SJCRH30 (cell line): ENCODE measurements around the gene COPS8. TPM values are rescaled to one million over a fixed set of nuclear protein-coding genes. Genes with fewer than 3 reads are reported as not detected.

Source experiments
- DNase-seq, 2 experiments: peaks; one replicate each; pipeline ENCODE4 v3.0.0-alpha.2; 2015 to 2020
- H3K27ac ChIP-seq: fragments of 250-450 bp; sonication (Bioruptor Pico); 2 replicates; pipeline ENCODE4 v1.5.1; 2020; ENCODE audit warnings: mild to moderate bottlenecking, moderate library complexity
- H3K27me3 ChIP-seq: fragments of 250-450 bp; sonication (Bioruptor Pico); 2 replicates; pipeline ENCODE4 v1.5.1; 2020; ENCODE audit warnings: mild to moderate bottlenecking, moderate library complexity
- H3K36me3 ChIP-seq: fragments of 250-450 bp; sonication (Bioruptor Pico); 2 replicates; pipeline ENCODE4 v1.5.1; 2020; ENCODE audit warnings: mild to moderate bottlenecking, moderate library complexity
- H3K4me1 ChIP-seq: fragments of 250-450 bp; sonication (Bioruptor Pico); 2 replicates; pipeline ENCODE4 v1.5.1; 2020; ENCODE audit warnings: mild to moderate bottlenecking, moderate library complexity
- H3K4me3 ChIP-seq: fragments of 250-450 bp; sonication (Bioruptor Pico); 2 replicates; pipeline ENCODE4 v1.5.1; 2020; ENCODE audit warnings: mild to moderate bottlenecking, moderate library complexity
- H3K9me3 ChIP-seq: fragments of 250-450 bp; sonication (Bioruptor Pico); replicated peaks from 2 replicates; pipeline ENCODE4 v1.5.1; 2020; ENCODE audit warnings: mild to moderate bottlenecking, moderate library complexity
- total RNA-seq: library from RNA; depleted of rRNA; stranded (reverse); fragments of >200 nt; shearing (Covaris generic); gene quantifications from 2 replicates; pipeline ENCODE4 v1.2.3, GENCODE V29; 2014; rRNA removed

The COPS8 gene
- total RNA-seq = 179 and 184 TPM in 2 replicates

DNA sequence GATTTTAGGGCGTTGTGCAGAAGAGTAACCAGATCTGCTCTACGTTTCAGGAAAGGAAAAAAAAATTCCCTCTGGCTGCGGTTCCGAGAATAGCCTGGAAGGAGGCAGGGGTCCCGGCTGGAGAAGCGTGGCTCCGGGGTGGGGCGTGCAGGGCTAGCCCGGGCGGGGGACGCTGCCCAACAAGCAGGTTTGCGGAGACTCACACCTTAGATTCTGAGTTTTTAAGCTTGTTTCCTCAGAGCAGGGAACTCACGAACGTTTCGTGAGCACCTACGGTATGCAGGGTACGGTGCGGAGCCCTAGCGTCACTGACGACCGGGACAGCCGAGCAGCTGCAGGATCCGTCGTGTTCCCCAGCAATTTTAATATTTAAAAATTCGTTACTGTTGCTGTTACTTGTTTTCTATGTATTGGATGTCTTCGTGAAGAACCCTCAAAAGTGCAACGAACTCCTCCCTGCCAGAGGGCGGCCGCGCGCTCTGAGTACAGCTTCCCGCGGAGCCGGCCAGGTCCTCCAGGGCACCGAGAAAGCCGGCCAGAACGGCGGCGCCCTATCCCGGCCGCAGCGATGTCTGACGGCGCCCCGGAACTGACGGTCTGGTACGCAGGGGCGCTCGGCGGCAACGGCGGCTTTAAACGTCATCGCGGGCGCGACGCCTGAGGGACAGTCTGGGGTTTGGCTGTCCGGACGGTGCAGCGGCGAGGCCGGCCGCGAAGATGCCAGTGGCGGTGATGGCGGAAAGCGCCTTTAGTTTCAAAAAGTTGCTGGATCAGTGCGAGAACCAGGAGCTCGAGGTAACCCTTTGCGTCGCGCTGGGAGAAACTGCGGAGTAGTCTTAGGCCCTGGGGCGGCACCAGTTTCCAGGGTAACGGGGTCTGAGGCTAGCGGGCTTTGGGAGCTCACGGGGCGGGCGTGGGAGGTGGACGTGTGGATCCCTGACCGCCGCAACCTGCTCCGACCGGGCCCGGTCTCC, at the start of gene COPS8:
COPS8 (plus strand) TSS at position 642 of the 974 bp plus-strand sequence; CDS start at position 718, 76 bp downstream.
- DNase-seq = peak; percentile 95 to 96
- H3K36me3 ChIP-seq = peaks cover 11% of the 10 kb centered on the region
- H3K27ac ChIP-seq = peak within 1 kb of the TSS; percentile 76
- H3K27me3 ChIP-seq = no peaks in the 10 kb centered on the region
- H3K9me3 ChIP-seq = no peaks in the 10 kb centered on the region
- H3K4me1 ChIP-seq = peaks cover 9% of the 10 kb centered on the region; the same call in 1 of the 2 replicates
- H3K4me3 ChIP-seq = peak within 1 kb of the TSS; percentile 80

DNA sequence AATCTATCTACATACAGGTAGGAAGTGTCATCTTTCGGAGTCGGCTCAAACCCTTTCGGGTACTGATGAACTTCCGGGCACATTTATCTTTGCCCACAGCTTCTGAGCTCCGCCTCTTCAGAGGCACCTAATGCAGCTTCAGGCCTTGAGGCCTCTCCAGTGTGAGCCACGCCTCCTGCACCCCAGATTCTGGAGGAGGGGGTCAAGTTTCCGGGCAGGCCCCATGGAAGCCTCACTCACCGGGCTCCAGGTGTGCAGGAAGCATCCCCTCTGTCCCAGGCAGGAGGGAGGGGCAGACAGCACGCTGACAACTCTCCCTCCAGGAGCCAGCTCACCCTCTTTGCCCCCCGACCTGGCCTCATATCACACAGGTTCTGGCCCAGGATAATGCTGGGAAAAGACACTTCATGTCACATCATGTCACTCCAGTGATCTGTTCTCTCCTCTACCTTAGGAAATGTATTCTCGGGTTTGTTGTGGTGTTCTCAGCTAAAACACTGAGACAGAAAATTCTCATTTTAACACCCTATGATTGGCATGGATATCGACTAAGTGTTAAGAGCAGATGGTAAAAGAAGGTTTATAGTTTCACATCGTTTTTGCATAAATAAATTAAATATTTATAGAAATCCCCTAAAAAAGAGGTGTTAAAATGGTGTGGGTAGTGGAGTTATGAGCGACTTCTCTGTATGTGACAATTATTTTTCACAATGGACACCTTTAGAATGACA, 46.2 kb upstream of the COPS8 start:
- no peak for DNase-seq
- H3K27ac ChIP-seq = no peak overlapping the region
- no peaks in the 10 kb centered on the region for H3K27me3 ChIP-seq
- no peaks in the 10 kb centered on the region for H3K36me3 ChIP-seq
- H3K9me3 ChIP-seq = no peaks in the 10 kb centered on the region
- no peak overlapping the region for H3K4me3 ChIP-seq
- H3K4me1 ChIP-seq = peaks cover 12% of the 10 kb centered on the region

DNA sequence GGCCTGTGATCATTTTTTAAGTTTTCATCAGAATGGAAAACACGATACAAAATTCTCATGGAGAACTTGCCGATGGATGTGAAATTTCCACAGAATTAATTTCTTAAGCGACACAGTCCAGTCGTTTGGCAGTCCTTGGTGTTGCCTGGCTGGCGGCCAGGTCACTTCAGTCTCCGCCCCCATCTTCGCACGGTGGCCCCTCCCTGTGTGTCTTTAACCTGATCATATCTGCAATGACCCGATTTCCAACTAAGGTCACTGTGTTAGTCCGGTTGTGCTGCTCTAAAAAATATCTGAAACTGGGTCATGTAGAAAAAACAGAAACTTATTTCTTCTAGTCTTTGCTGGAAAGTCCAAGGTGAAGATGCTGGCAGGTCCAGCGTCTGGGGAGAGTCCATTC, 44.5 kb upstream of the COPS8 start:
- Histone ChIP-seq H3K4me1 (peaks cover 14% of the 10 kb centered on the region), H3K4me3 (no peak overlapping the region), H3K36me3 (no peaks in the 10 kb centered on the region), H3K27me3 (no peaks in the 10 kb centered on the region), H3K9me3 (no peaks in the 10 kb centered on the region), H3K27ac (no peak overlapping the region)
- DNase-seq = no peak

DNA sequence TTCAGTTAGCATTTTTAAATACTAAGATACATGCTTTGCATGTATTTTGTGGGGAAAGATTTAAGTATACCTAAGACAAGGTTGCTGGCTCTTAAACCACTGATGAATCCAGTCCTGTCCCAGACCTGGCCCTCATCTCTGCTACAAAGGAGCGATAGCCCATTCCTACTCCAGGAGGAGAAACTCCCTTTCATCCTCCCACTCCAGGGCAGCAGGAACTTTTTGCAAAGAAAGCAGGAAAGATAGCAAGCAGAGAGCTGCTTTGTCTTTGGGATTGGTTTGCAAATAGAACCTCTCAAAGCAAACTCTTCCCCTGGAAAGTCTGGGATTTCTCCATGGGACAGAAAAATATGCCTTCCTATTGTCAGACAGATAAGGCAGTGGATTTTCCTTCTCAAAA, 43.6 kb upstream of the COPS8 start:
- Histone ChIP-seq H3K4me1 (peaks cover 14% of the 10 kb centered on the region), H3K27me3 (no peaks in the 10 kb centered on the region), H3K27ac (no peak overlapping the region), H3K9me3 (no peaks in the 10 kb centered on the region), H3K4me3 (no peak overlapping the region), H3K36me3 (no peaks in the 10 kb centered on the region)
- DNase-seq = no peak

DNA sequence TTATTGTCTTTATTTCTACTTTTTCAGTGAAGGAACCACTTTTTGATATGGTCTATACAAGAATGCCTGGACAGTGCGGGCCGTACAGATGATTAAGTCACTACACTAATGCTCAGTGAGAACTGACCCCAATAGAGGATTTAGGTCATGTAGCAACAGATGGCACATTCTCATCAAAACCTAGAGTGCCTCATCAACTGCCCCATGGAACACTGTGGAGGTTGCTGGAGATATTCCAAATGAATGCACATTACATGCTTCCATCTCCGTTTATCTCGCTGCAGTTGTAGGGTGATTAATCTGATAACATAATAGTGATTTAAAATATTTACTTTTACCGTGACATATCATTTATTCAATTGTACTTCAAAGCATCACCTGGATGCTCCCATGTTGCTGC, 41.8 kb upstream of the COPS8 start:
- H3K36me3 ChIP-seq = no peaks in the 10 kb centered on the region
- H3K9me3 ChIP-seq = peaks cover 11% of the 10 kb centered on the region; the same call in 1 of the 2 replicates
- no peaks in the 10 kb centered on the region for H3K27me3 ChIP-seq
- no peak overlapping the region for H3K27ac ChIP-seq
- peaks cover 14% of the 10 kb centered on the region for H3K4me1 ChIP-seq
- DNase-seq = peak in 1 of 2 experiments; percentile 54
- no peak overlapping the region for H3K4me3 ChIP-seq

DNA sequence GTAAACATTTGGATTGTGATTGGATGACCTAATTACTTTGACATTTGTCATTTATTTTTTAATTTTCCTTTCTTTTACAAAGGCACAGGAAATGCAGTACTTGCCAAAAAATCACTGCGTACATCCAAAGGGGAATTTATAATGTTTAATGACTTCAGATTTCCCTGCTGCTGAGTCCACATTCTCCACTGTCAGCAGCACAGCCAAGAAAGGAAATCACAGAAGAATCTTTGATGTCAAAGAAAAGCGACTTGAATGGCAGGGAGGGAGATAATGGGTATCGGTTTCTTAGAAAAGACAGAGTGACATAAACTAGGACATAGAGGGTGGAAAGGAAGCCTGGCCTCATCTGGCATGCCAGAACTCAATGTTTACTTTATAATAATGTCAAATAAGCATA, 41.4 kb upstream of the COPS8 start:
- Histone ChIP-seq H3K36me3 (no peaks in the 10 kb centered on the region), H3K27me3 (no peaks in the 10 kb centered on the region), H3K4me1 (peaks cover 14% of the 10 kb centered on the region), H3K9me3 (peaks cover 11% of the 10 kb centered on the region; the same call in 1 of the 2 replicates), H3K4me3 (no peak overlapping the region), H3K27ac (no peak overlapping the region)
- no peak for DNase-seq

DNA sequence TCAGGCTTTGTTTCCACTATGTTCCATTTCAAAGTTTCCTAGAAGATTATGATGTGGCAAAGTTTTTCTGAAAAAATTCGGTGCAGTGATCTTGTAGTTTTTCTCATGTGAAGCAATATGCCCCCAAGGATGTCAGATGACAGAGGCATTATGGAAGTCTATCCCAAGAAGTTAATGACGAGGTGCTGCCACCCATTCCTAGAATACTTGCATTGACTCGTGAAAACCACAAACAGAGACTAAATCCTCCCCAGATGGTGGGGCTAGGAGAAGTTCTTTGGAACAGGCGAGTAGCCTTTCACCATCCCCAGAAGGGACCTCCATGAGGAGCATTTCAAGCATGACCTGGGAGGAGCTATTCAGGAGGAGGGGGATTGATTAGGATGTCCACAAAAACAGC, 40.2 kb upstream of the COPS8 start:
- Histone ChIP-seq H3K4me3 (no peak overlapping the region), H3K9me3 (peaks cover 11% of the 10 kb centered on the region; the same call in 1 of the 2 replicates), H3K4me1 (peaks cover 14% of the 10 kb centered on the region), H3K27me3 (no peaks in the 10 kb centered on the region), H3K27ac (no peak overlapping the region), H3K36me3 (no peaks in the 10 kb centered on the region)
- no peak for DNase-seq

DNA sequence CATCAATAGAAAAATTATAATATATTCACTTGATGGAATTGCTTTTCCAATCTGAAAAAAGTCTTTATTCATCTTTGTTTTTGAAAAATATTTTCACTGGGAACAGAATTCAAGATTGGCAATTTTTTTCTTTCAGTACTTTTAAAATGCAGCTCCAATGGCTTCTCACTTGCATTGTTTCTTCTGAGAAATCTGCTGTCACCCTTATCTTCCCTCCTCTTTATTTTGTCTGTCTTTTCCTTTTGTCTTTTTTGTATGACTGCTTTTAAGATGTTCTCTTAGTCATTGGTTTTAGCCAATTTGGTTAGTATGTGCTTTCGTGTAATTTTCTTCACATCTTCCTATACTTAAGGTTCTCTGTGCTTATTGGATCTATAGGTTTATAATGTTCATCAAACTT, 37.1 kb upstream of the COPS8 start:
- no peaks in the 10 kb centered on the region for H3K27me3 ChIP-seq
- H3K9me3 ChIP-seq = peaks cover 11% of the 10 kb centered on the region; the same call in 1 of the 2 replicates
- no peak for DNase-seq
- H3K36me3 ChIP-seq = no peaks in the 10 kb centered on the region
- H3K27ac ChIP-seq = no peak overlapping the region
- H3K4me3 ChIP-seq = no peak overlapping the region
- peaks cover 10% of the 10 kb centered on the region for H3K4me1 ChIP-seq

DNA sequence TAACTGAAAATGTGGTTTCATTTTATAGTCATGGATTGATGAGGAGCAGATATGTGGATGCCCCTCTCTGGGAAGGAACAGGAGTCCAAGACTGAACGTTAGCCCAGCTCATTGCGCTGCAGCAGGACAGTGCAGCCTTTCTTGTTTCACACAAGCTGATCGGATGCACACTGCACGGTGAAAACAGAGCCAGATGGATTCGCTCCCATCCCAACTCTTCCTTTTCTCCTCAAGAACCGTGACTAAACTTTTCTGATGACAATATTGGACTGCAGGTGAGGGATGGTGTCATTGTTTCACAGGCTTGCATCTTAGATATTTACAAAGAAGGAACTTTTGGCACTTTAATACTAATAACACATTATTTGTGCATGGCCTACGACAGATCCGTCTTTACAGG, 33.8 kb upstream of the COPS8 start:
- no peak for DNase-seq
- H3K4me1 ChIP-seq = no peaks in the 10 kb centered on the region
- H3K36me3 ChIP-seq = no peaks in the 10 kb centered on the region
- no peaks in the 10 kb centered on the region for H3K27me3 ChIP-seq
- no peak overlapping the region for H3K4me3 ChIP-seq
- H3K27ac ChIP-seq = no peak overlapping the region
- peaks cover 11% of the 10 kb centered on the region for H3K9me3 ChIP-seq

DNA sequence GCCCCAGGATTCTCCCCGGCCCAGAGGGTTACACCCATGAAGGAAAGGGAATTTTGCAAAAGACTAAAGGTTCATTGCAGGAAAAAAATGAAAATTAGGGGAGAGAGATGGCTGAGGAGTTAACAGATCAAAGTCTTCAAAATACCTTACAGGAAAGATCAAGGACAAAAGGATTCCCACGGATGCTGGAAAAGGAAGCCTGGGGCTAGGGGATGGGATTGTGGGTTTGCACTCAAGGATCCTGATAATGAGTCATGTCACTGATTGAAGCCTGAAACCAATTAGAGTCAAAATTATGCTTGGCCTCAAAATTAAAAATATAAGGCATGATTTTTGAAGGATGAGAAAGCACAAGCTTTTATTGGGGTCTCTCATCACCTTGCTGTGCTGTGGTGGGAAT, 32.6 kb upstream of the COPS8 start:
- no peaks in the 10 kb centered on the region for H3K36me3 ChIP-seq
- peaks cover 8% of the 10 kb centered on the region for H3K9me3 ChIP-seq
- H3K27ac ChIP-seq = no peak overlapping the region
- no peaks in the 10 kb centered on the region for H3K27me3 ChIP-seq
- no peak for DNase-seq
- H3K4me1 ChIP-seq = no peaks in the 10 kb centered on the region
- H3K4me3 ChIP-seq = no peak overlapping the region

DNA sequence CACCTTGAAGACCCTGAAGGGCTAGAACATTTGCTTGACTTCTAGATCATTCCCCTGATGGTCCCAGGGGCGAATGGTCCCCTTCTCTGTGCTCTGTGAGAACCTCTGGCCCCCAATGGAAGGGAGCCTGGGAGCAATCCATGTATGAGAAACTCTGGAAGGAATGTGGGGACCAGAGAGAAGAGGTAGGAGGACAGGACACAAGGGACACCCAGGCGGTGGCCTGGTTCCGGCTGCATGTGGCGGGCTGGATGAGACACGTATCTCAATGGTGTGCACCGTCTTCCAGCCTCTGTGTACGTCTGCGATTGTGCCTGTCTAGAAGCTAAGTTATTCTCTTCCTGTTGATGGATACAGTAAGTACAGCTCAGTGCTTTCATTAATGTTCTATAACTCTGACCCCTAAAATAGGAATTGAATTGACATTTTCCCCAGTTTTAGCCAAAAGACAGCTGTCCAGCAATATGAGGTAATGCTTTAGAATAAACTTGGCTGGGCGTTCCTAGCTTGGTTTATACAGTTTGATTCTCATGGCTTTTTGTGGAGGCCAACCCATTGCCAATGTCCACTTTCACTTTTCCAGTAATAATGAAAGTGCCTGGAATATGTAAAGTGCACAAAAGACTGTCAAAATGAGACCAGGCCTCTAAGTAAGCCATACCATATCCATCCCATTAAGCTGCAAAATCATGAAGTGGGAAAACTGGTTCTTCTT, 30.1 kb upstream of the COPS8 start:
- no peak for DNase-seq
- Histone ChIP-seq H3K4me1 (peaks cover 10% of the 10 kb centered on the region; the same call in 1 of the 2 replicates), H3K27ac (no peak overlapping the region), H3K36me3 (no peaks in the 10 kb centered on the region), H3K27me3 (no peaks in the 10 kb centered on the region), H3K9me3 (no peaks in the 10 kb centered on the region; the same call in 1 of the 2 replicates), H3K4me3 (no peak overlapping the region)

DNA sequence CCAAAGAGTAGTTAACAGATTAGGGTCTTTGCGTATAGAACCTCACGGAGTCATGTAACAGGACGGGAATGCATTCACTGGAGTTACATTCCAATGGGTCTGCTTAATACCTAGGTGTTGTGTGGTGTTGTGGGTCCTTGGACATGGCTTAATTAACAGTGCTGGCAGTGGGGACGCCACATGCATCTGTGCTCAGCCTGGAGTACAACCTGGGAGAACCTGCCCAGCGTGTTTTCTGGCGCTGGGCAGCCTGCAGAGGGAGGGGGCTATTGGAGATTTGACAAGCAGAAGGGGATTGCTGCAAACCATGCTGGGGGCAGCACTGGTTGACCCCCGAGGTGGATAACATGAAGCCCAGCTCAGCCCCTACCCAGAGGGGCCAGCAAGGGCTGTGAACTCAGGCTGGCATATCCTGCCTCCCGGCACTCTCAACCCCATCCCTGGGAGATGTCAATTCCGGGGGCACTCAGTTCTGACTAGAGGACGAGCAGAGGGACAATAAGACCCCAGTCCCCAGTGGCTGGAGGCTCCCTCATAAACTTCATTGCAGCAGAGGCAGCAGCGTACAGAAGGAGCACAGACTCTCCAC, 29.3 kb upstream of the COPS8 start:
- Histone ChIP-seq H3K27ac (no peak overlapping the region), H3K36me3 (no peaks in the 10 kb centered on the region)
- no peak for DNase-seq

DNA sequence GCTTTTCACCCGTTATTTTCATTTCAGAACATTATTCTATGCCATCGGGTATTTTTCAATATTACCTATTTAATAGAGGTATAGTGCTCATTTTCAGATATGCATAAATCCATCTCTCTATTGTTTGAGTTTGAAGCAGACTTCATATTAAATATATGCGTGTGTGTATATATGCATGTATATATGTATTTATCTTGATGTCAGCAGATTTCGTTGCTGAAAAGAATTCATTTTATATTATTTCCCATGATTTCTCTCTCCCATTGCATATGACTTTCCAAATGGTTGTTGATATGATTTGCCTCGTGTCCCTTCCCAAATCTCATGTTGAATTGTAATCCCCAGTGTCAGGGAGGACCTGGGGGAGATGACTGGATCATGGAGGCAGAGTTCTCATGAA, 28.6 kb upstream of the COPS8 start:
- no peak overlapping the region for H3K4me3 ChIP-seq
- H3K9me3 ChIP-seq = no peaks in the 10 kb centered on the region; the same call in 1 of the 2 replicates
- peaks cover 21% of the 10 kb centered on the region for H3K4me1 ChIP-seq
- H3K36me3 ChIP-seq = no peaks in the 10 kb centered on the region
- H3K27ac ChIP-seq = no peak overlapping the region
- H3K27me3 ChIP-seq = no peaks in the 10 kb centered on the region
- no peak for DNase-seq

More for the DNA sequence above, 29.3 kb upstream of the COPS8 start:
- H3K4me1 ChIP-seq = peaks cover 17% of the 10 kb centered on the region; the same call in 1 of the 2 replicates
- no peaks in the 10 kb centered on the region for H3K27me3 ChIP-seq
- H3K9me3 ChIP-seq = no peaks in the 10 kb centered on the region; the same call in 1 of the 2 replicates
- H3K4me3 ChIP-seq = no peak overlapping the region

DNA sequence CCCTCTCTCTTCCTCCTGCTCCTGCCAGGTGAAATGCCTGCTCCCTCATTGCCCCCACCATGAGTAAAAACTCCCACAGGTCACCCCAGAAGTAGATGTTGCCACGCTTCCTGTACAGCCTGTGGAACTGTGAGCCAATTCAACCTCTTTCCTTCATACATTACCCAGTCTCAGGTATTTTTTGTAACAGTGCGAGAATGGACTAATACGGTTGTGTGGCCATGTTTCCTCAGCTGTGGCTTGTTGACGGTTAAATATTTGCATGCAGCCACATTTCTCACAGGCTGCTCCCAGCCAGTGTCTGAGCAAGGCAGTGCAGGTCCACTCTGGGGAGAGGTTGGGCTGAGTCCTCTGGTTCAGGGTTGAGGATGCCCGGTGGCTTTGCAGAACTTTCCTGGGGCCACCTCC, 27.8 kb upstream of the COPS8 start:
- H3K4me3 ChIP-seq = no peak overlapping the region
- no peaks in the 10 kb centered on the region for H3K36me3 ChIP-seq
- H3K27ac ChIP-seq = no peak overlapping the region
- no peaks in the 10 kb centered on the region; the same call in 1 of the 2 replicates for H3K9me3 ChIP-seq
- H3K4me1 ChIP-seq = peaks cover 29% of the 10 kb centered on the region
- H3K27me3 ChIP-seq = no peaks in the 10 kb centered on the region
- no peak for DNase-seq
